SU-DHL-6 (cell line): Measurements from ENCODE around the gene WDR82.

Experiments used
- CTCF ChIP-seq: fragments of 200-600 bp; sonication (generic); IDR thresholded peaks from one replicate; pipeline ENCODE4 v1.5.1; 2017; ENCODE audit warnings: antibody characterized with exemption, mild to moderate bottlenecking, low read length, moderate library complexity; ENCODE audit not compliant: insufficient read depth, poor library complexity, severe bottlenecking
- EZH2phosphoT487 ChIP-seq: fragments of 200-600 bp; sonication (generic), shearing (Covaris generic); conservative IDR thresholded peaks from 2 replicates; pipeline ENCODE4 v1.6.1; 2018; ENCODE audit warnings: mild to moderate bottlenecking, antibody characterized with exemption, low read length, moderate library complexity, mixed read lengths

GRCh38 chr3:52221563-52222318, 56.7 kb downstream of the WDR82 start:
- no peak for TF ChIP-seq CTCF
- no peak for TF ChIP-seq EZH2phosphoT487
